Measurements from ENCODE around the gene SWI5. TPM values are rescaled to one million over a fixed set of nuclear protein-coding genes. Genes with fewer than 3 reads are reported as not detected.

The SWI5 gene
- total RNA-seq, 4 donors from 2014 or later = 15.2 to 28.2 (median 17.5) TPM

DNA sequence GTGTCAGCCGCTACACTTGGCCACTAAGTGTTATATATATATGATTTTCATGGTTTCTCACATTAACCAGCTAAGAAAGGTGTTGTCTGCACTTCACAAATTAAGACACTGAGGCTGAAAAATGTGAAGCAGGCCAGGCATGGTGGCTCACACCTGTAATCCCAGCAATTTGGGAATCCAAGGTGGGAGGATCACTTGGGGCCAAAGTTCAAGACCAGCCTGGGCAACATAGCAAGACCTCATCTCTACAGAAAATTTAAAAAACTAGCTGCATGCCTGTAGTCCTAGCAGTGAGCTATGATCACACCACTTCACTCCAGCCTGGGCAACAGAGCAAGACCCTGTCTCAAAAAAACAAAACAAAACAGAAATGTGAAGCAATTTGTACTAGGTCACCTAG is 48.3 kb downstream of the SWI5 start:
- no peaks in the 10 kb centered on the region for H3K9me3 ChIP-seq
- H3K4me1 ChIP-seq = peaks cover 18 to 68% (median 43%) of the 10 kb centered on the region in 3 donors
- peak overlapping the region in 3 of 4 donors; percentile 53 to 97 (median 95) for H3K27ac ChIP-seq
- no peak for TF ChIP-seq POLR2A (IDR thresholded peaks at IDR 0.05)
- TF ChIP-seq, protein P1, sequence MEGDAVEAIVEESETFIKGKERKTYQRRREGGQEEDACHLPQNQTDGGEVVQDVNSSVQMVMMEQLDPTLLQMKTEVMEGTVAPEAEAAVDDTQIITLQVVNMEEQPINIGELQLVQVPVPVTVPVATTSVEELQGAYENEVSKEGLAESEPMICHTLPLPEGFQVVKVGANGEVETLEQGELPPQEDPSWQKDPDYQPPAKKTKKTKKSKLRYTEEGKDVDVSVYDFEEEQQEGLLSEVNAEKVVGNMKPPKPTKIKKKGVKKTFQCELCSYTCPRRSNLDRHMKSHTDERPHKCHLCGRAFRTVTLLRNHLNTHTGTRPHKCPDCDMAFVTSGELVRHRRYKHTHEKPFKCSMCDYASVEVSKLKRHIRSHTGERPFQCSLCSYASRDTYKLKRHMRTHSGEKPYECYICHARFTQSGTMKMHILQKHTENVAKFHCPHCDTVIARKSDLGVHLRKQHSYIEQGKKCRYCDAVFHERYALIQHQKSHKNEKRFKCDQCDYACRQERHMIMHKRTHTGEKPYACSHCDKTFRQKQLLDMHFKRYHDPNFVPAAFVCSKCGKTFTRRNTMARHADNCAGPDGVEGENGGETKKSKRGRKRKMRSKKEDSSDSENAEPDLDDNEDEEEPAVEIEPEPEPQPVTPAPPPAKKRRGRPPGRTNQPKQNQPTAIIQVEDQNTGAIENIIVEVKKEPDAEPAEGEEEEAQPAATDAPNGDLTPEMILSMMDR (IDR thresholded peaks at IDR 0.05) = no peak
- WGBS, 2 donors = 100% methylated on average over 1 of the region's 1 CpG; no CpG with 5 or more reads in 1 of the 2 donors
- H3K27me3 ChIP-seq = no peaks in the 10 kb centered on the region
- peaks cover 3 to 52% (median 5%) of the 10 kb centered on the region in 3 donors for H3K36me3 ChIP-seq
- peak overlapping the region in 1 of 4 donors; percentile 92 for H3K4me3 ChIP-seq
- DNase-seq = no peak
- intact Hi-C loops (cut with DNase I) = no loop called here

DNA sequence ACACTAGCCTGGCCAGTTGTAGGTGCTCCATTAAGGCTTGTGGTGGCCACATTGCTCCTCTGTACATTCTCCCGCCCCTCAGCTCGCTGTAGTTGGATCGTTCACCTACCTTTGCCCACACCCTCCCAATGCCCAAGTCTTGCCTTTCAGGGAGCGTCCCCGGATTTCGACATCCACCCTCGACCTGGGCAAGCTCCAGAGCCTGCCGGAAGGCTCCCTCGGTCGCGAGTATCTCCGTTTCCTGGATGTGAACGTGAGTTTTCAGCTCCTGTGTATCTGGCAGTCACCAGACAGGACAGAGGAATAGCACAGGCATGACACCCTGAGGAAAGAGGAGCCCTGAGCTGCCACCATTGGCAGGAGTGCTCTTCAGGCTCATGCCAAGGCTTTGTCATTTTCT is 49.6 kb downstream of the SWI5 start:
- no peak for DNase-seq
- peaks cover 3 to 40% (median 5%) of the 10 kb centered on the region in 3 donors for H3K36me3 ChIP-seq
- 65 to 86% methylated on average over 4 to 11 of the region's 13 CpGs for WGBS, 2 donors
- H3K27ac ChIP-seq = peak overlapping the region; percentile 53 to 95 (median 61)
- H3K4me3 ChIP-seq = no peak overlapping the region
- H3K9me3 ChIP-seq = no peaks in the 10 kb centered on the region
- peaks cover 18 to 76% (median 43%) of the 10 kb centered on the region in 3 donors for H3K4me1 ChIP-seq
- TF ChIP-seq, protein P1 (IDR thresholded peaks at IDR 0.05) = no peak
- no peak for TF ChIP-seq POLR2A (IDR thresholded peaks at IDR 0.05)
- intact Hi-C loops (cut with DNase I) = no loop called here
- H3K27me3 ChIP-seq = no peaks in the 10 kb centered on the region

DNA sequence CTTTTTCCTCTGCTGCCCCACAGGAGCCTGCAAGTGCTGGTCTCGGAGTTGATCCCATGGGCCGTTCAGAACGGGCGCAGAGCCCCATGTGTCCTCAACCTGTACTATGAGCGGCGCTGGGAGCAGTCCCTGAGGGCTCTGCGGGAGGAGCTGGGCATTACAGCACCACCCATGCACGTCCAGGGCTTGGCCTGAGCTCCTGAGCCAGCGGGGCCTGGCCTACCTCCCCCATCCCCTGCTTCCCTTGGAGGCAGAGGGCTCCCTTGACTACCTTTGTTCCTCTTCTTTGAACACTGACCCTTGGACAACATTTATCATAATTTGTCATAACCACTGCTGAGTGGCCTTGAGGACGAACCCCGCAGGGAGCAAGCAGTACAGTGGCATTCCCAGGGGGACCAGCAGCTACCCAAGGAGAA is 57.4 kb downstream of the SWI5 start:
- Histone ChIP-seq H3K4me1 (peaks cover 0 to 17% (median 6%) of the 10 kb centered on the region in 3 donors), H3K9me3 (no peaks in the 10 kb centered on the region), H3K4me3 (no peak overlapping the region), H3K27me3 (no peaks in the 10 kb centered on the region), H3K36me3 (peaks cover 7 to 45% (median 8%) of the 10 kb centered on the region in 3 donors), H3K27ac (no peak overlapping the region)
- intact Hi-C loops (cut with DNase I) = no loop called here
- WGBS, 2 donors = 75 to 81% methylated on average over 6 to 10 of the region's 11 CpGs
- TF ChIP-seq, protein P1 (IDR thresholded peaks at IDR 0.05) = no peak
- no peak for TF ChIP-seq POLR2A (IDR thresholded peaks at IDR 0.05)
- DNase-seq = no peak

DNA sequence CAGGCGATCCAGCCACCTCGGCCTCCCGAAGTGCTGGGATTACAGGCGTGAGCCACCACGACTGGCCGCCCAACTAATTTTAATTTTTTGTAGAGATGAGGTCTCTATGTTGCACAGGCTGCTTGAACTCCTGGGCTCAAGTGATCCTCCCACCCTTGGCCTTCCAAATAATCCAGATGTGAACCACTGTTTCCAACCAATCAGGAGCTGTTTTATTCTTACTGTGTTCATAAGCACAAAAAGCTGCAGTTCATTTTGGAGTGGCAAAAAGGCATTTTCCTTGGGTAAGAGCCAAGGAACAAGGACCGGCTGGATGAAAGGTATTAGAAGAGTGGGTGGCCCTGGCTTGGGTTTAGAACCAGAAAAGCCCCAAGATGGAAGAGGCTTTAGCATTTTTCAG is 59.1 kb downstream of the SWI5 start:
- WGBS, 2 donors = 64 to 85% methylated on average over 1 to 7 of the region's 7 CpGs
- Histone ChIP-seq H3K4me3 (no peak overlapping the region), H3K9me3 (no peaks in the 10 kb centered on the region), H3K4me1 (peaks cover 0 to 7% (median 6%) of the 10 kb centered on the region in 3 donors), H3K27me3 (no peaks in the 10 kb centered on the region), H3K27ac (no peak overlapping the region), H3K36me3 (peaks cover 7 to 42% (median 8%) of the 10 kb centered on the region in 3 donors)
- TF ChIP-seq, protein P1 (IDR thresholded peaks at IDR 0.05) = no peak
- no peak for TF ChIP-seq POLR2A (IDR thresholded peaks at IDR 0.05)
- no peak for DNase-seq
- intact Hi-C loops (cut with DNase I) = no loop called here

DNA sequence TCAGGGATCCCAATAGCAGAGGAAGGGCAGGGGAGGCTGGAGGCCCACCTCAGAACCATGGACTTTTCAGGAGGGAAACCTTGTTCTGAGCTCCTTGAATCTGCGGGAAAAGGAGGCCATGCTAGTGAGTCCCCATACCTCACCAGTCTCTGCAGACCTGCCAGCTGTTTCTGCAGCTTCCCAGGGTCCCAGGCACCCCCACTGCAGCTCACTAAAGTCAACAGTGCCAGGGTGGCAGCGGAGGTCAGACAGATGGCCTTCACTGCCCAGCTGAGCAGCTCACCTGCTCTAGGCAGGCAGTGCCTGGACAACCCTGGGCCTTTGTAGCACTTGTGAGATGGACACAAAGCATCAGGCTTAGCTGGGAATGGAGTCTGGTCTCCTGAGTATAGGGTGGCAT is 59.8 kb downstream of the SWI5 start:
- no peaks in the 10 kb centered on the region for H3K27me3 ChIP-seq

More for the DNA sequence above, 59.8 kb downstream of the SWI5 start:
- no CpG with 5 or more reads among the region's 2 CpGs for WGBS, 2 donors
- Histone ChIP-seq H3K27ac (no peak overlapping the region), H3K36me3 (peaks cover 7 to 41% (median 8%) of the 10 kb centered on the region in 3 donors), H3K4me1 (peaks cover 0 to 10% (median 6%) of the 10 kb centered on the region in 3 donors), H3K4me3 (no peak overlapping the region), H3K9me3 (no peaks in the 10 kb centered on the region)
- TF ChIP-seq POLR2A (IDR thresholded peaks at IDR 0.05) = no peak
- TF ChIP-seq, protein P1 (IDR thresholded peaks at IDR 0.05) = no peak
- DNase-seq = no peak
- intact Hi-C loops (cut with DNase I) = no loop called here
